ENCODE measurements around the gene SRSF4. TPM values are rescaled to one million over a fixed set of nuclear protein-coding genes. Genes with fewer than 3 reads are reported as not detected.

Gene SRSF4
- total and polyA plus RNA-seq, 2 of the 8 experiments (the other 6 are each of a cell fraction or from before 2014, with no cell fraction given), result 34.9 to 86.5 TPM

DNA sequence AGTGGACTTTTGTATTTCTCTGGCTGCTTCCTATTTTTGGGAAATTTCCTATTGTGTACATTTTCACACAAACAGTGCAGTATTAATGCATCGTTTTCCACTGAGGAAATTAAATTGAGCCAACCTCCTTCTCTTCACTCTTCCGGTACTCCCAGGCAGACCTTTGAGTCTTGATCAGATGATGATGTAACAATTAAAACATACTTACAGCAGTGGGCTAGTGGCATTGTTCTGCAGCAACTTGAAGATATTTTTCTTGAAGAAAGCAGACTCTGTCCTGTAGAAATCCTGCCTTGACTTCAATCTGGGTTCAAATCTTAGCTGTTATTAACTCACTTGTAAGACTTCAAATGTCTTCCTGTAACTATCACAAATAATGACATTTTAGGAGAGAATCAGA, 39.0 kb downstream of the SRSF4 start:
- Histone ChIP-seq H2AFZ (ENCODE audit: low read length) (no peak overlapping the region), H3K79me1 (ENCODE audit: low read depth, low read length) (0 out of 2 replicates have a peak, but pooled peaks cover 2% of the 10 kb centered on the region), H3K27me3 (replicated peaks in 1 of 4; ENCODE audit: control insufficient read depth in 3 of 4, extremely low read depth in 1 of 4, insufficient read depth in 3 of 4, low read length in 3 of 4) (no peaks in the 10 kb centered on the region), H3K56ac (replicated peaks; ENCODE audit: insufficient read length, low read depth, low read length) (no peak overlapping the region), H3K27ac (ENCODE audit: low read depth, low read length) (no peak overlapping the region), H3K4me1 (replicated peaks in 1 of 4; ENCODE audit: control insufficient read depth in 3 of 4, insufficient read depth in 4 of 4, low read length in 3 of 4) (no peaks in the 10 kb centered on the region), H3K23me2 (ENCODE audit: low read depth, low read length) (no peaks in the 10 kb centered on the region), H2BK12ac (ENCODE audit: low read depth, low read length) (no peak overlapping the region), H2BK5ac (ENCODE audit: low read depth, low read length) (no peak overlapping the region), H4K5ac (ENCODE audit: insufficient read length, low read depth, low read length) (no peak overlapping the region), H3K18ac (ENCODE audit: extremely low read depth, low read length) (no peak overlapping the region), H4K20me1 (replicated peaks in 1 of 2; ENCODE audit: control insufficient read depth in 1 of 2, insufficient read depth in 2 of 2, low read length in 2 of 2) (peaks cover 0 to 2% of the 10 kb centered on the region in 2 experiments), H2BK20ac (ENCODE audit: low read length) (no peak overlapping the region), H3K4ac (replicated peaks; ENCODE audit: insufficient read length, low read depth, low read length) (no peak overlapping the region), H3K9me3 (ENCODE audit: insufficient read depth in 2 of 2, low read depth in 1 of 2, low read length in 1 of 2) (peaks cover 0 to 2% of the 10 kb centered on the region in 2 experiments; a peak in 1 of 4 replicates), H3K4me2 (ENCODE audit: insufficient read depth in 1 of 2, low read depth in 2 of 2, low read length in 2 of 2) (no peak overlapping the region), H4K8ac (ENCODE audit: extremely low read depth, insufficient read depth, low read length) (no peak overlapping the region), H3K14ac (ENCODE audit: insufficient read length) (no peak overlapping the region), H3K4me3 (ENCODE audit: extremely low read depth in 1 of 4, insufficient read depth in 2 of 4, low read depth in 3 of 4, low read length in 4 of 4) (no peak overlapping the region), H3K23ac (ENCODE audit: insufficient read length) (no peak overlapping the region), H4K91ac (replicated peaks; ENCODE audit: insufficient read length, low read length) (no peak overlapping the region), H3K36me3 (ENCODE audit: control insufficient read depth in 2 of 4, insufficient read depth in 4 of 4, low read length in 3 of 4) (peaks cover 2 to 25% (median 15%) of the 10 kb centered on the region in 4 experiments), H3K9ac (replicated peaks in 1 of 4; ENCODE audit: extremely low read depth in 1 of 4, low read depth in 3 of 4, low read length in 3 of 4) (no peak overlapping the region), H2BK120ac (replicated peaks; ENCODE audit: low read depth, low read length) (no peak overlapping the region), H2BK15ac (ENCODE audit: low read length) (no peak overlapping the region), H3K79me2 (ENCODE audit: control insufficient read depth in 1 of 2, insufficient read depth in 2 of 2, low read length in 2 of 2) (no peaks in the 10 kb centered on the region), H2AK5ac (ENCODE audit: low read depth, low read length) (no peak overlapping the region)
- POLR2A ChIA-PET (ENCODE audit: partially characterized antibody), result interaction anchor here (0.5 to 3.8 kb wide), 9 partner anchors 8 to 1871 kb away, joined by 3 to 19 read pairs (median 4); partner anchors contain the start of gene TMEM200B
- 91% methylated on average over 2 of the region's 2 CpGs; no CpG with 5 or more reads in 1 of the 2 experiments for WGBS, 2 experiments (ENCODE audit: extremely low coverage in 1 of 2, insufficient coverage in 1 of 2, insufficient read length in 1 of 2, insufficient replicate concordance in 2 of 2, low coverage in 1 of 2, low lambda C conversion rate in 2 of 2, missing lambda C conversion rate in 1 of 2)
- DNase-seq (ENCODE audit: low read depth in 1 of 2, low spot score in 2 of 2) (no peak), FAIRE-seq (no peak)
- no peak for TF ChIP-seq TBP (IDR thresholded peaks at IDR 0.05; ENCODE audit: low read depth, low read length)
- no peak for TF ChIP-seq SIX5 (IDR thresholded peaks at IDR 0.05; ENCODE audit: low read depth, low read length)
- no peak for TF ChIP-seq CEBPB (IDR thresholded peaks at IDR 0.05; ENCODE audit: low read depth, low read length)
- TF ChIP-seq NRF1 (IDR thresholded peaks at IDR 0.05; ENCODE audit: low read depth, low read length), result no peak
- TF ChIP-seq NANOG (IDR thresholded peaks at IDR 0.05; ENCODE audit: insufficient read depth, low read depth, low read length, poor library complexity, severe bottlenecking), result no peak
- CTCF ChIA-PET (ENCODE audit: partially characterized antibody), result interaction anchor here (1.8 kb wide), 1 partner anchor 19 kb away, joined by 7 read pairs; the partner anchor contains the start of gene TMEM200B

Measured in H1 (cell line).